ENCODE measurements around the gene SLC38A6. TPM values are rescaled to one million over a fixed set of nuclear protein-coding genes. Genes with fewer than 3 reads are reported as not detected.

SLC38A6 gene
- total and polyA plus RNA-seq, 2 of the 8 experiments (the other 6 are each of a cell fraction or from before 2014, with no cell fraction given): 8.1 to 9.8 TPM

DNA sequence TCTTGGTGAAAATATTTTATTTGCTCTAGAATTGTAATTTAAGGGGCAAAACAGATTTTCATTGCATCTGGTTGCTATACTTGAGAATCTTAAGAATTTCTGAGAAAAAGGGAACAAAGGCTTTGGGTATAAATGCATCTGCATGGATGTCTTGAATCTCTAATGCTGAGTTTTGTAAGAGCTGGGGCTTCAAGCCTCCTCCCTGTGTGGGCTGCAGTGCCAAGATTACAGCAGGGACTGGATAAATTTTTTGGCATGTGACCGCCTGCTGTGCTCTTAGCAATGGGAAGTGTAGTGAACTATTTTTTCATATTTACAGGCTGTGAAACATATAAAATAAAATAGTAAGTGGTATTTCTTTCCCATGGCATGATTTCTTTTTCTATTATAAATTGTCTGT lies 70.0 kb downstream of the SLC38A6 start:
- no peaks in the 10 kb centered on the region for H4K20me1 ChIP-seq (replicated peaks in 1 of 2; ENCODE audit: control insufficient read depth in 1 of 2, insufficient read depth in 2 of 2, low read length in 2 of 2)
- no peak overlapping the region for H3K56ac ChIP-seq (replicated peaks; ENCODE audit: insufficient read length, low read depth, low read length)
- no peak overlapping the region for H3K4ac ChIP-seq (replicated peaks; ENCODE audit: insufficient read length, low read depth, low read length)
- POLR2A ChIA-PET (ENCODE audit: partially characterized antibody): no interaction called here
- H3K36me3 ChIP-seq (ENCODE audit: control insufficient read depth in 2 of 4, insufficient read depth in 4 of 4, low read length in 3 of 4): no peaks in the 10 kb centered on the region; a peak in 1 of 8 replicates
- H3K79me1 ChIP-seq (ENCODE audit: low read depth, low read length): no peaks in the 10 kb centered on the region
- FAIRE-seq (no peak), DNase-seq (ENCODE audit: low read depth in 1 of 2, low spot score in 2 of 2) (no peak)
- 62% methylated on average over 1 of the region's 1 CpG; no CpG with 5 or more reads in 1 of the 2 experiments for WGBS, 2 experiments (ENCODE audit: extremely low coverage in 1 of 2, insufficient coverage in 1 of 2, insufficient read length in 1 of 2, insufficient replicate concordance in 2 of 2, low coverage in 1 of 2, low lambda C conversion rate in 2 of 2, missing lambda C conversion rate in 1 of 2)
- H2BK20ac ChIP-seq (ENCODE audit: low read length): no peak overlapping the region
- no peak overlapping the region for H2BK12ac ChIP-seq (ENCODE audit: low read depth, low read length)
- no peaks in the 10 kb centered on the region for H3K23me2 ChIP-seq (ENCODE audit: low read depth, low read length)
- no peak overlapping the region for H2BK5ac ChIP-seq (ENCODE audit: low read depth, low read length)
- no peak overlapping the region for H3K4me3 ChIP-seq (ENCODE audit: extremely low read depth in 1 of 4, insufficient read depth in 2 of 4, low read depth in 3 of 4, low read length in 4 of 4)
- H3K4me2 ChIP-seq (ENCODE audit: insufficient read depth in 1 of 2, low read depth in 2 of 2, low read length in 2 of 2): no peak overlapping the region
- no peak overlapping the region for H3K27ac ChIP-seq (ENCODE audit: low read depth, low read length)
- H4K91ac ChIP-seq (replicated peaks; ENCODE audit: insufficient read length, low read length): no peak overlapping the region
- H3K27me3 ChIP-seq (replicated peaks in 1 of 4; ENCODE audit: control insufficient read depth in 3 of 4, extremely low read depth in 1 of 4, insufficient read depth in 3 of 4, low read length in 3 of 4): no peaks in the 10 kb centered on the region
- no peak overlapping the region for H3K14ac ChIP-seq (ENCODE audit: insufficient read length)
- CTCF ChIA-PET (ENCODE audit: partially characterized antibody): interaction anchor here (0.5 to 0.8 kb wide), 2 partner anchors 10 to 352 kb away, joined by 3 to 4 read pairs; no protein-coding TSS in a partner anchor
- no peak for TF ChIP-seq BRCA1 (IDR thresholded peaks at IDR 0.05; ENCODE audit: low read depth, low read length)
- H2BK120ac ChIP-seq (replicated peaks; ENCODE audit: low read depth, low read length): no peak overlapping the region
- peaks cover 0 to 3% (median 0%) of the 10 kb centered on the region in 4 experiments; a peak in 3 of 7 replicates for H3K4me1 ChIP-seq (replicated peaks in 1 of 4; ENCODE audit: control insufficient read depth in 3 of 4, insufficient read depth in 4 of 4, low read length in 3 of 4)
- no peak overlapping the region for H2AK5ac ChIP-seq (ENCODE audit: low read depth, low read length)
- H3K18ac ChIP-seq (ENCODE audit: extremely low read depth, low read length): no peak overlapping the region
- no peak overlapping the region for H2BK15ac ChIP-seq (ENCODE audit: low read length)
- no peak overlapping the region for H3K9ac ChIP-seq (replicated peaks in 1 of 4; ENCODE audit: extremely low read depth in 1 of 4, low read depth in 3 of 4, low read length in 3 of 4)
- no peak overlapping the region for H3K23ac ChIP-seq (ENCODE audit: insufficient read length)
- no peaks in the 10 kb centered on the region for H3K9me3 ChIP-seq (ENCODE audit: insufficient read depth in 2 of 2, low read depth in 1 of 2, low read length in 1 of 2)
- no peak overlapping the region for H4K5ac ChIP-seq (ENCODE audit: insufficient read length, low read depth, low read length)
- H4K8ac ChIP-seq (ENCODE audit: extremely low read depth, insufficient read depth, low read length): no peak overlapping the region
- H2AFZ ChIP-seq (ENCODE audit: low read length): no peak overlapping the region
- no peaks in the 10 kb centered on the region for H3K79me2 ChIP-seq (ENCODE audit: control insufficient read depth in 1 of 2, insufficient read depth in 2 of 2, low read length in 2 of 2)
